Central memory CD8-positive, alpha-beta T cell (primary cell): ENCODE data around the gene HCAR2.
"Not testable (repeated sequence)": the region's sequence is repeated elsewhere in the genome, so short reads cannot be mapped to it uniquely, and the experiment has no call there.

ENCODE experiments used
- ATAC-seq: fragments of 150-1000 bp; cut with Tn5 transposase; replicated peaks from 2 replicates; pipeline ENCODE4 v1.10.0; 2022; ENCODE audit warnings: mild to moderate bottlenecking, moderate FRiP score, moderate number of reproducible peaks; ENCODE audit not compliant: poor library complexity, severe bottlenecking; ENCODE audit errors: extremely low read depth
- DNase-seq, 2 donors: peaks; one replicate each; pipeline ENCODE4 v3.0.0; 2021; ENCODE audit warnings: low spot score in 2 of 2
- H3K27ac Mint-ChIP-seq: one replicate; pipeline ENCODE4 v1.8.0; 2022; ENCODE audit warnings: low read depth, mild to moderate bottlenecking, moderate library complexity, mixed read lengths
- H3K27me3 Mint-ChIP-seq: one replicate; pipeline ENCODE4 v1.8.0; 2022; ENCODE audit warnings: mixed read lengths
- H3K36me3 Mint-ChIP-seq: one replicate; pipeline ENCODE4 v1.8.0; 2022; ENCODE audit warnings: mild to moderate bottlenecking, moderate library complexity, mixed read lengths; ENCODE audit not compliant: insufficient read depth
- H3K4me1 Mint-ChIP-seq: one replicate; pipeline ENCODE4 v1.8.0; 2022; ENCODE audit warnings: mixed read lengths
- H3K4me3 Mint-ChIP-seq: one replicate; pipeline ENCODE4 v1.8.0; 2022; ENCODE audit warnings: mild to moderate bottlenecking, moderate library complexity, mixed read lengths
- H3K9me3 Mint-ChIP-seq: one replicate; pipeline ENCODE4 v1.8.0; 2022; ENCODE audit warnings: mixed read lengths

The HCAR2 gene

GRCh38 chr12:122709287-122709686, 6.1 kb upstream of the HCAR2 start:
- H3K9me3 Mint-ChIP-seq, H3K36me3 Mint-ChIP-seq, ATAC-seq, DNase-seq, H3K27ac Mint-ChIP-seq, H3K27me3 Mint-ChIP-seq, H3K4me1 Mint-ChIP-seq, H3K4me3 Mint-ChIP-seq: not testable (repeated sequence)

- not testable (repeated sequence) for H3K9me3 Mint-ChIP-seq, H3K27ac Mint-ChIP-seq, H3K36me3 Mint-ChIP-seq, H3K4me3 Mint-ChIP-seq, ATAC-seq, H3K4me1 Mint-ChIP-seq, DNase-seq
- H3K27me3 Mint-ChIP-seq = peaks cover 20% of the 10 kb centered on the region
Observed at GRCh38 chr12:122703841-122704240, 684 bp upstream of the HCAR2 start.

GRCh38 chr12:122701481-122701880, 1.7 kb downstream of the HCAR2 start:
- ATAC-seq, DNase-seq, H3K36me3 Mint-ChIP-seq, H3K4me1 Mint-ChIP-seq, H3K9me3 Mint-ChIP-seq, H3K27ac Mint-ChIP-seq, H3K4me3 Mint-ChIP-seq: not testable (repeated sequence)
- peaks cover 20% of the 10 kb centered on the region for H3K27me3 Mint-ChIP-seq

- H3K27me3 Mint-ChIP-seq = peaks cover 20% of the 10 kb centered on the region
- H3K36me3 Mint-ChIP-seq, H3K4me3 Mint-ChIP-seq, DNase-seq, ATAC-seq, H3K27ac Mint-ChIP-seq, H3K9me3 Mint-ChIP-seq, H3K4me1 Mint-ChIP-seq: not testable (repeated sequence)
Observed at GRCh38 chr12:122700038-122700710, 3.0 kb downstream of the HCAR2 start.

GRCh38 chr12:122696922-122697321, 6.2 kb downstream of the HCAR2 start:
- not testable (repeated sequence) for H3K27me3 Mint-ChIP-seq, ATAC-seq, H3K27ac Mint-ChIP-seq, H3K36me3 Mint-ChIP-seq, H3K9me3 Mint-ChIP-seq, H3K4me3 Mint-ChIP-seq, DNase-seq, H3K4me1 Mint-ChIP-seq

- Mint-ChIP-seq H3K4me3 (no peak overlapping the region), H3K27ac (no peak overlapping the region), H3K36me3 (no peaks in the 10 kb centered on the region), H3K4me1 (no peaks in the 10 kb centered on the region), H3K27me3 (no peaks in the 10 kb centered on the region), H3K9me3 (no peaks in the 10 kb centered on the region)
- no peak for DNase-seq
- ATAC-seq = no peak
Observed at GRCh38 chr12:122691566-122691965, 11.6 kb downstream of the HCAR2 start.

GRCh38 chr12:122688291-122688690, 14.9 kb downstream of the HCAR2 start:
- ATAC-seq = no peak
- Mint-ChIP-seq H3K4me1 (no peaks in the 10 kb centered on the region), H3K9me3 (no peaks in the 10 kb centered on the region), H3K27me3 (no peaks in the 10 kb centered on the region), H3K27ac (no peak overlapping the region), H3K36me3 (no peaks in the 10 kb centered on the region), H3K4me3 (no peak overlapping the region)
- DNase-seq = no peak

- ATAC-seq (no peak), DNase-seq (no peak)
- H3K36me3 Mint-ChIP-seq = no peaks in the 10 kb centered on the region
- H3K4me3 Mint-ChIP-seq = no peak overlapping the region
- no peak overlapping the region for H3K27ac Mint-ChIP-seq
- H3K27me3 Mint-ChIP-seq = no peaks in the 10 kb centered on the region
- H3K9me3 Mint-ChIP-seq = no peaks in the 10 kb centered on the region
- no peaks in the 10 kb centered on the region for H3K4me1 Mint-ChIP-seq
Observed at GRCh38 chr12:122687086-122687485, 16.1 kb downstream of the HCAR2 start.

GRCh38 chr12:122686538-122686937, 16.6 kb downstream of the HCAR2 start:
- Mint-ChIP-seq H3K27me3 (no peaks in the 10 kb centered on the region), H3K36me3 (no peaks in the 10 kb centered on the region), H3K4me3 (no peak overlapping the region), H3K9me3 (no peaks in the 10 kb centered on the region), H3K4me1 (no peaks in the 10 kb centered on the region), H3K27ac (no peak overlapping the region)
- ATAC-seq = no peak
- no peak for DNase-seq

- DNase-seq (no peak), ATAC-seq (no peak)
- no peak overlapping the region for H3K27ac Mint-ChIP-seq
- H3K36me3 Mint-ChIP-seq = no peaks in the 10 kb centered on the region
- no peaks in the 10 kb centered on the region for H3K4me1 Mint-ChIP-seq
- no peak overlapping the region for H3K4me3 Mint-ChIP-seq
- no peaks in the 10 kb centered on the region for H3K27me3 Mint-ChIP-seq
- H3K9me3 Mint-ChIP-seq = no peaks in the 10 kb centered on the region
Observed at GRCh38 chr12:122684297-122684813, 18.8 kb downstream of the HCAR2 start.

GRCh38 chr12:122681814-122682213, 21.3 kb downstream of the HCAR2 start:
- ATAC-seq (no peak), DNase-seq (no peak)
- peaks cover 9% of the 10 kb centered on the region for H3K27me3 Mint-ChIP-seq
- no peaks in the 10 kb centered on the region for H3K9me3 Mint-ChIP-seq
- H3K36me3 Mint-ChIP-seq = no peaks in the 10 kb centered on the region
- H3K4me1 Mint-ChIP-seq = no peaks in the 10 kb centered on the region
- H3K4me3 Mint-ChIP-seq = no peak overlapping the region
- H3K27ac Mint-ChIP-seq = no peak overlapping the region

GRCh38 chr12:122680989-122681388, 22.2 kb downstream of the HCAR2 start:
- not testable (repeated sequence) for H3K9me3 Mint-ChIP-seq, H3K27ac Mint-ChIP-seq, ATAC-seq, H3K36me3 Mint-ChIP-seq, H3K4me1 Mint-ChIP-seq, H3K4me3 Mint-ChIP-seq, DNase-seq
- peaks cover 12% of the 10 kb centered on the region for H3K27me3 Mint-ChIP-seq

- not testable (repeated sequence) for H3K27ac Mint-ChIP-seq, H3K36me3 Mint-ChIP-seq, DNase-seq, H3K4me1 Mint-ChIP-seq, H3K4me3 Mint-ChIP-seq, H3K9me3 Mint-ChIP-seq, ATAC-seq
- peaks cover 44% of the 10 kb centered on the region for H3K27me3 Mint-ChIP-seq
Observed at GRCh38 chr12:122676781-122677180, 26.4 kb downstream of the HCAR2 start.
